Breast epithelium (tissue), 3 donors: ENCODE measurements around the gene GBF1.

Experiments used
- CTCF ChIP-seq, 3 donors: fragments of 450-650 bp; IDR thresholded peaks; one replicate each; pipeline ENCODE4 v1.5.1; 2016 to 2017; ENCODE audit warnings: antibody characterized with exemption in 3 of 3, mild to moderate bottlenecking in 3 of 3, moderate library complexity in 3 of 3
- POLR2AphosphoS5 ChIP-seq, 3 donors: sonication (generic); formaldehyde crosslinking; IDR thresholded peaks; one replicate each; pipeline ENCODE4 v1.6.1; 2017; ENCODE audit warnings: antibody characterized with exemption in 3 of 3

- TF ChIP-seq CTCF (IDR thresholded peaks at IDR 0.05) (no peak), POLR2AphosphoS5 (IDR thresholded peaks at IDR 0.05) (no peak)
Observed at GRCh38 chr10:102389894-102390293, 144.6 kb downstream of the GBF1 start.
